ENCODE measurements around the gene USP36. TPM values are rescaled to one million over a fixed set of nuclear protein-coding genes. Genes with fewer than 3 reads are reported as not detected.
"Not testable (repeated sequence)": the region's sequence is repeated elsewhere in the genome, so short reads cannot be mapped to it uniquely, and the experiment has no call there.

The USP36 gene
- 16.3 and 33.4 TPM in 2 replicates for total RNA-seq (2014; rRNA removed; shearing (Covaris generic); ENCODE audit: low replicate concordance)

GRCh38 chr17:78840780-78841611 is at the start of gene USP36:
USP36 (minus strand) TSS chr17:78840814; CDS start chr17:78836363, 4,451 bp downstream.
- Histone ChIP-seq H3K4me3 (peak within 1 kb of the TSS; percentile 79), H3K27me3 (no peaks in the 10 kb centered on the region), H3K36me3 (peaks cover 35% of the 10 kb centered on the region), H3K9me3 (no peaks in the 10 kb centered on the region)
- peak; percentile 98 for DNase-seq

- not testable (repeated sequence) for DNase-seq, H3K4me3 ChIP-seq, H3K9me3 ChIP-seq, H3K27me3 ChIP-seq
- peaks cover 48% of the 10 kb centered on the region for H3K36me3 ChIP-seq
Observed at GRCh38 chr17:78890096-78890495, 49.5 kb upstream of the USP36 start.

- Histone ChIP-seq H3K4me3 (no peak overlapping the region), H3K9me3 (no peaks in the 10 kb centered on the region), H3K27me3 (no peaks in the 10 kb centered on the region), H3K36me3 (peaks cover 54% of the 10 kb centered on the region)
- no peak for DNase-seq
Observed at GRCh38 chr17:78889531-78889930, 48.9 kb upstream of the USP36 start.

DNA sequence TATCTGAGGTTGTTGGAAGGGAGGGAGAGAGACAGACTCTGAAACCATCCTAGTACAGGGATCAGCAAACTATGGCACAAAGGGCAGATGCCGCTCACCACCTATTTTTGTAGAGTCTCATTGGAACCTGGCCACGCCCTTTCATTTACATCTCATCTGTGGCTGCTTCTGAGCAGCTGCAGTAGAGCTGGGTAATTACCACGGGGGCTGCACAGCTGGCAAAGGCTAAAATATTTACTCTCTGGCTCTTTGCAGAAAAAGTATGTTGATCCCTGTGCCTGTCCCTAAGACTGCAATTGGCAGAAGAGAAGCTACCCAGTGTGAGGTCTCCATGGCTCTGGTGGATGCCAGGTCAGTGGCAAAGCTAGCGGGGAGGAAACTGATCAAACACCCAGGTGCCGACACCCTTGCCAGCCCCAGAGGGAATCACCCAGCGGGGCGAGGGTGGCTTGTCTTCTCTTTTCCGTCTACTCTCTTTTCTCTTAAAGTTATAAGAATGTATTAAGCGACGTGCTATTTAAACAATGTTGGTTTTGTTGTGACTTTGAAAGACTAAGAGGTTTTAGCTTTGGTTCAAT is 48.4 kb upstream of the USP36 start:
- DNase-seq, result no peak
- peaks cover 54% of the 10 kb centered on the region for H3K36me3 ChIP-seq
- H3K4me3 ChIP-seq, result no peak overlapping the region
- no peaks in the 10 kb centered on the region for H3K9me3 ChIP-seq
- no peaks in the 10 kb centered on the region for H3K27me3 ChIP-seq

GRCh38 chr17:78886954-78887353 is 46.3 kb upstream of the USP36 start:
- Histone ChIP-seq H3K36me3 (peaks cover 52% of the 10 kb centered on the region), H3K4me3 (no peak overlapping the region), H3K9me3 (no peaks in the 10 kb centered on the region), H3K27me3 (no peaks in the 10 kb centered on the region)
- DNase-seq, result no peak

- Histone ChIP-seq H3K36me3 (peaks cover 51% of the 10 kb centered on the region), H3K27me3 (no peaks in the 10 kb centered on the region), H3K4me3 (no peak overlapping the region), H3K9me3 (no peaks in the 10 kb centered on the region)
- DNase-seq, result no peak
Observed at GRCh38 chr17:78885956-78886355, 45.3 kb upstream of the USP36 start.

DNA sequence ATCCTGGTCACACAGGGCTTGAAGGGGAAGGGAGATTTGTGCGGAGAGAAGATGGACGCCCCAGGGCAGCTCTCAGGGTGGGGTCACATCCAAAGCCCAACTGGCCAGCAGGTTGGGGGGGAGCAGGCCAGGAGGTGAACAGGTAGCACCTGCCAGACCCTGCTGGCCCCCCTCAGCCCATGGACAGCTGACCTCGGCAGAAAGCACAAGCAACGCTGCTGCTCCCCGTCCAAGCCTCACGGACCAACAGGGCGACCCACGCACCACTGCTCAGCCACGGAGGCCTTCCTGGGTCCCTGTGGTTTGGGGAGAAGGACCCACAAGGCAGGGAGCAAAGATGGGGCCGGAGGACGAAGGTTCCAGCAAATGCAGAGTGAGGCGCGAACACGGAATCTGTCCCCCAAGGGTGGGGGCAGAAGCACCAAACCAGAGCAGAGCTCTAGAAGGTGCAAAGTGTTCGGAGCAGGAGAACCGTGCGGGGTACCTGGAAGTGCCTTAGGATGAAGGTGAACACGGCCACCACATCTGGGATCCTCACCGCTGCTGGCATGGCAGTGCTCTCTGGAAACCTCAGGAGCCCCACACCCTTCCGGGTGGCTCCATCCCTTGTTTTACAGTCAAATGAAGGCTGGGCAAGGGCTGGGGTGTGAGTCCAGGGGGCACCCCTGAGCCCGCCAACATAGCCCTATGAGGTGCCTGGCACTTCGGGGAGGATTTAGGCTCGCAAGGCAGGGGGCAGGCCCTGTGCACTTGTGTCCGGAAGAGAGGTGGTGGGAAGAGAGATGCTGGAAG is 44.5 kb upstream of the USP36 start:
- Histone ChIP-seq H3K4me3 (no peak overlapping the region), H3K27me3 (no peaks in the 10 kb centered on the region)
- DNase-seq, result no peak

DNA sequence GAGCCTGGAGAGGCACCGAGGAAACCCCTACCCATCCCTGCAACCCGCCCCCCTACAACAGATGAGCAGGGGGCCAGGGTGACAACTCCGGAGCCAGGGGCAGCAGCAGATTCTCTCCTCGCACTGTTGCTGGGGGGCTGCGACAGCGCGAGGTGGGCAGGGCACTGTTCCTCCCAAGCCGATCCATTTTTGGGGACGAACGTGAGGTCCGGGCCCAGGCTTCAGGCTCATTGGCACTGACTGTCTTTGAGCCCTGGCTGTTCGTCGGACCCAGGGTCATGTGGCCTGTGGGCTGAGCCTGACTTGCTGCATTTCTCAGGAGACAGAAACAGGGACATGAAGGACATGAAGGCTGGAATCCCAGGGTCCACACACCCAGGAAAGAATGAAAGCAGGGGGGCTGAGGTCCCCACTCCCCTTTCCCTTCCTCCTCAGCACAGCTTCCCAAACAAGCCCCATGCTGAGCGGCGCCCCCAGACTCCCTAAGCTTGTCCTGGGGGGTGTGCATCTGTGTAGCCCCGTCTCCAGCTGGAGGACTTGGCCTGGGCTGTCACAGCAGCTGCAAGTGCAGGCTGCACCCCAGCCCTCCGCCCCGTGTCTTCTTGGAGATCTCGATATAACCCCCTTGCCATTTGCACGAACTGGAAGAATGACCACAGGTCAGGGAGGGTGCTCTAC is 43.7 kb upstream of the USP36 start:
- peaks cover 44% of the 10 kb centered on the region for H3K36me3 ChIP-seq
- peak overlapping the region; percentile 11; the same call in 1 of the 2 replicates for H3K4me3 ChIP-seq
- no peaks in the 10 kb centered on the region for H3K9me3 ChIP-seq
- DNase-seq, result no peak
- H3K27me3 ChIP-seq, result no peaks in the 10 kb centered on the region

More for the DNA sequence above, 44.5 kb upstream of the USP36 start:
- H3K9me3 ChIP-seq, result no peaks in the 10 kb centered on the region
- peaks cover 46% of the 10 kb centered on the region for H3K36me3 ChIP-seq

DNA sequence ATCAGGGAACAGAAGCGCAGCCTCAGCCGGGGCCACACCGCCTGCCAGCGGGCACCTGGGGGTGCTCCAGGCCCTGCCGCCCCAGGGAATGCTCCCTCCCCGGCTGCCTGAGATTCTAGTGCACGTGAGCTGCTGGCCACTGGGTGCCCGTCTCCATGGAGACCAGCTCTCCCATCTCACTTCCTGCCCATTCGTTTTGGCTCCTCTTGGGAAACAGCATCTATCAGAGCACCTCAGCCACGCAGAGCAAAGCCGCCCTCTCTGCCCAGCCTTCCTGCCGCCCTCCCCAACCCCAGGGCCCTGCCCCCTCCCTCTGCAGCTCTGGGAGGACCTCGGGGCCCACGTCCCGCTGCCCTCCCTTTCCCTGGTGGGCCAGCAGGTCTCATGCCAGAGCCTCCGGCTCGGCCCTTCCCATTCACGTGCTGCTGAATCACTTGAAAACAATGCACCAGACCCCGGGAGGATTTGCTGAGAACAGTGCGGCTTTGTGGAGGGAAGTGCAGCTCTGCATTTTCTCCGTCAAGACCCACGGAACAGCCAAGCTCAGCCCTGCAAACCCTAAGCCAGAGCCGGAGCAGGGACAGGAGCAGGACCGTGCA is 43.0 kb upstream of the USP36 start:
- H3K4me3 ChIP-seq, result peak overlapping the region; percentile 11
- peaks cover 45% of the 10 kb centered on the region for H3K36me3 ChIP-seq
- no peaks in the 10 kb centered on the region for H3K27me3 ChIP-seq
- no peaks in the 10 kb centered on the region for H3K9me3 ChIP-seq
- peak; percentile 95 for DNase-seq

GRCh38 chr17:78883089-78883532 is 42.5 kb upstream of the USP36 start:
- DNase-seq, result peak; percentile 89
- Histone ChIP-seq H3K36me3 (peaks cover 48% of the 10 kb centered on the region), H3K9me3 (no peaks in the 10 kb centered on the region), H3K4me3 (peak overlapping the region; percentile 9), H3K27me3 (no peaks in the 10 kb centered on the region)

GRCh38 chr17:78882540-78883088 is 42.0 kb upstream of the USP36 start:
- H3K36me3 ChIP-seq, result peaks cover 53% of the 10 kb centered on the region
- H3K9me3 ChIP-seq, result no peaks in the 10 kb centered on the region
- DNase-seq, result no peak
- H3K27me3 ChIP-seq, result no peaks in the 10 kb centered on the region
- H3K4me3 ChIP-seq, result peak overlapping the region; percentile 9

DNA sequence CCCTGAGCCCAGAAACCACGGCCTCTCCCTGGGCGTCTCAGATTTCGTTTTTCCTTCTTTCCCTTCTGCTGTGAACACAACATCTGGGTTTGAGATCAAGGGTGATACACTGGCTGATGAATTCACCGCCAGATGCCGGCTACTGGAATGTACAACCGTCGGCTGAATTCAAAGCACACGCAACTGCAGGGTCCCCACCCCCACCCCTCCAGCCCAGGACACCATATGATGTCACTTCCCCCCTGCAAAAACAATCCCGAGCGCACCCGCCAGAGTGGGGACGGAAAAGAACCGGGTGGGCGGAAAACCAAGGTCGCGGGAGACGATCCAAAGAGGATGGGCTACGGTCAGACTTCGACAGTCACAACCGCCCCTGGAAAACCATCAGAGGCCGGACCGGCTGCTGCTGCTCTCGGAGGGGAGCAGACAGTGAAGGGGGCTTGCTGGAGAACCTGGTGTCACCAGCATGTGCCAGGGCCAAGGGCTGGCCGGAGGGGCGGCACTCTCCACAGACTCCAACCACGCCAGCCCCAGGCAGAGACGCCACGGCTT is 39.1 kb upstream of the USP36 start:
- Histone ChIP-seq H3K36me3 (peaks cover 54% of the 10 kb centered on the region), H3K9me3 (no peaks in the 10 kb centered on the region), H3K27me3 (no peaks in the 10 kb centered on the region), H3K4me3 (peak overlapping the region; percentile 4; the same call in 1 of the 2 replicates)
- peak; percentile 85 for DNase-seq

DNA sequence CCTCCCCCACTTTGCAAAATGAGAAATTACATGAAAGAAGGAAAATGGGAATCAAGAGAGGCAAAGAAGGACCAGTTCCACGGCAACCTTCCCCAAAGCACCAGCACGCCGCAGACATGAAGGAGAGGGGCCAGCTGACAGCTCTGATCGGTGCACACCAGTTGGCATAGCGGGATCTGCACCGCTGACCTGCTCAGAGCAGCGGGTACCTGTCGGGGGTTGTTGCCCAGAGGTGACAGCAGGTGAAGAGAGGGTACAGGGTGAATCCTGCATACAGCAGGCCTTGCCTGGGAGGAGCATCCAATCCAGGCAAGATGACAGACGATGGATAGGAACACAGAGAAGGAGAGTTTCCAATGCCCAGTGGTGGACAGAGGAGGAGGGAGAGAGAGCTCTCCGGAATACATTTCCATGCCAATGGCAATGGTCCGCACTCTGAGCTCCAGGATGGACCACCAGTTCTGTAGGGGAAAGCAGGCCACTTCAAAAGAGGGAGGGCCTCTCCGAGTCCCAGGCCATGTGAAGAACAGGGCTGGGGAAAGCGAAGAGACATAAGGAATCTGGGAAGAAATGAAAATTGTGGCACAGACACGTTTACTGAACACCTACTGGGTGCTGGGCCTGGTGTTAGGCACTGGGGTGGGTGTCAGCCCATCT is 38.4 kb upstream of the USP36 start:
- Histone ChIP-seq H3K27me3 (no peaks in the 10 kb centered on the region), H3K9me3 (no peaks in the 10 kb centered on the region), H3K36me3 (peaks cover 55% of the 10 kb centered on the region), H3K4me3 (peak overlapping the region; percentile 4; the same call in 1 of the 2 replicates)
- DNase-seq, result no peak

DNA sequence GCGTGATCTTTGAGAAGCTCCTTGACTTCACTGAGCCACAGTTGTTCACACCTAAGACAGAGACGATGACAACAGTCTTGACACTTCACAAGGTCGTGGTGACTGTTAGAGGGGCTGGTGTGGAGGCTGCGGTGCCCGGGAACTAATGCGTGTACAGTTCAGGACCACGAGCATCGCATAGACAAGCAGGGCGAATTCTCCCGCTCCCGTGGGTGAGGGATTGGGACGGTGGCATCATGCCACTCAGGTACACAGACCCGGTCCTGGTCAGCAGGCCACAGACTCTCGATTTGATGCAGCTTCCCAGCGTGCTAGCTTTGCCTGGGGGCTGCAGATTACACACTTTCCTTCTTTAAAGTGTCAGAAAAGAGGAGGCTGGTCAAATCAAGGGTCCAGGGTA is 37.6 kb upstream of the USP36 start:
- H3K36me3 ChIP-seq, result peaks cover 62% of the 10 kb centered on the region
- H3K27me3 ChIP-seq, result no peaks in the 10 kb centered on the region
- H3K9me3 ChIP-seq, result no peaks in the 10 kb centered on the region
- no peak overlapping the region for H3K4me3 ChIP-seq
- DNase-seq, result no peak

DNA sequence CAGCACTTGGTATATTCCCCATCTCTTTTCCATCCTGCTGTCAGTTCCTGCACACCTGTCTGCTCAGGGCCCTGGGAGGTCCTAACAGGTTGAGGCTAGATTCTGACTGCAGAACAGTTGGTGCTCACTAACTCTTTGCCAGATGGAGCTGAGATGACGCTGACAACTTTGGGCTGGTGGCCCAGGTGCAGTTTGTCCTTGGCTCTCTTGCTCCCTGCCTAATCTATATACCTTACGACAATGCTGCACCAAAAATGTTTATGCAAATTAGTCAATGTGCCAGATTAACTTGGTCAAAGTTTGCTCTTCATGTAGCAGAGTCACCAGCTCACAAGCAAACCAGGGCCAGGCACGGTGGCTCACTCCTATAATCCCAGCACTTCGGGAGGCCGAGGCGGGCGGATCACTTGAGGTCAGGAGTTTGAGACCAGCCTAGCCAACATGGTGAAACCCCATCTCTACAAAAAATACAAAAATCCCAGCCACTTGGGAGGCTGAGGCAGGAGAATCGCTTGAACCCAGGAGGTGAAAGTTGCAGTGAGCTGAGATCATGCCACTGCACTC is 36.4 kb upstream of the USP36 start:
- not testable (repeated sequence) for H3K27me3 ChIP-seq, DNase-seq, H3K4me3 ChIP-seq, H3K9me3 ChIP-seq
- peaks cover 59% of the 10 kb centered on the region for H3K36me3 ChIP-seq
